B cell (primary cell): ENCODE measurements around the gene PRKN.

ENCODE experiments used
- EZH2 ChIP-seq: IDR thresholded peaks from 2 replicates; pipeline ENCODE4 v1.6.1; 2012; ENCODE audit warnings: borderline replicate concordance, low read depth, mild to moderate bottlenecking, moderate library complexity, low read length; ENCODE audit not compliant: insufficient read depth, poor library complexity, severe bottlenecking
- TF ChIP-seq, protein P1 (sequence below): fragments of 200-600 bp; IDR thresholded peaks from one replicate; pipeline ENCODE4 v1.8.0; 2022; ENCODE audit warnings: antibody characterized with exemption, mild to moderate bottlenecking

DNA sequence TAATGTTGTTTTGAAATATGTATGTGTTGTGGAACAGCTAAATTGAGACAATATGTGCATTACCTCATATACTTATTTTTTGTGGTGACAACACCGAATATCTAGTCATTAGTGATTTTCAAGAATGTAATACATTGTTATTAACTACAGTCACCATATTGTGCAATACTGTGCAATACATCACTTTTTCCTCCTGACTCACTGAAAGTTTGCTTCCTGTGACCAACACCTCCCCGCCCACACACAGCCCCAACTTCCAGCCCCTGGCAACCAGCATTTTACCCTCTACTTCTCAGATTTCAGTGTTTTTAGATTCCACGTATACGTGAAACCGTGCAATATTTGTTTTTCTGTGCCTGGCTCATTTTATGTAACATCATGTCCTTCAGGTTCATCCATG is 627.9 kb downstream of the PRKN start:
- TF ChIP-seq, protein P1, sequence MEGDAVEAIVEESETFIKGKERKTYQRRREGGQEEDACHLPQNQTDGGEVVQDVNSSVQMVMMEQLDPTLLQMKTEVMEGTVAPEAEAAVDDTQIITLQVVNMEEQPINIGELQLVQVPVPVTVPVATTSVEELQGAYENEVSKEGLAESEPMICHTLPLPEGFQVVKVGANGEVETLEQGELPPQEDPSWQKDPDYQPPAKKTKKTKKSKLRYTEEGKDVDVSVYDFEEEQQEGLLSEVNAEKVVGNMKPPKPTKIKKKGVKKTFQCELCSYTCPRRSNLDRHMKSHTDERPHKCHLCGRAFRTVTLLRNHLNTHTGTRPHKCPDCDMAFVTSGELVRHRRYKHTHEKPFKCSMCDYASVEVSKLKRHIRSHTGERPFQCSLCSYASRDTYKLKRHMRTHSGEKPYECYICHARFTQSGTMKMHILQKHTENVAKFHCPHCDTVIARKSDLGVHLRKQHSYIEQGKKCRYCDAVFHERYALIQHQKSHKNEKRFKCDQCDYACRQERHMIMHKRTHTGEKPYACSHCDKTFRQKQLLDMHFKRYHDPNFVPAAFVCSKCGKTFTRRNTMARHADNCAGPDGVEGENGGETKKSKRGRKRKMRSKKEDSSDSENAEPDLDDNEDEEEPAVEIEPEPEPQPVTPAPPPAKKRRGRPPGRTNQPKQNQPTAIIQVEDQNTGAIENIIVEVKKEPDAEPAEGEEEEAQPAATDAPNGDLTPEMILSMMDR: no peak
- no peak for TF ChIP-seq EZH2
